Measurements from ENCODE around the gene RUNX1.

- TF ChIP-seq CTCF (IDR thresholded peaks at IDR 0.05 in 2 of 3, conservative IDR thresholded peaks at IDR 0.05 in 1 of 3; ENCODE audit: control insufficient read depth in 2 of 3, extremely low read depth in 1 of 3, insufficient read depth in 1 of 3, low read depth in 3 of 3, low read length in 3 of 3) = no peak
- no peak for TF ChIP-seq RFX5 (IDR thresholded peaks at IDR 0.05; ENCODE audit: low read depth, low read length)
- TF ChIP-seq CBX3 (IDR thresholded peaks at IDR 0.05; ENCODE audit: borderline replicate concordance, low read depth) = no peak
- TF ChIP-seq KAT2A (conservative IDR thresholded peaks at IDR 0.05; ENCODE audit: control insufficient read depth, low read depth, low read length) = no peak
- no peak for TF ChIP-seq SIX5 (IDR thresholded peaks at IDR 0.05; ENCODE audit: low read depth, low read length, severe bottlenecking)
- TF ChIP-seq, protein P1, sequence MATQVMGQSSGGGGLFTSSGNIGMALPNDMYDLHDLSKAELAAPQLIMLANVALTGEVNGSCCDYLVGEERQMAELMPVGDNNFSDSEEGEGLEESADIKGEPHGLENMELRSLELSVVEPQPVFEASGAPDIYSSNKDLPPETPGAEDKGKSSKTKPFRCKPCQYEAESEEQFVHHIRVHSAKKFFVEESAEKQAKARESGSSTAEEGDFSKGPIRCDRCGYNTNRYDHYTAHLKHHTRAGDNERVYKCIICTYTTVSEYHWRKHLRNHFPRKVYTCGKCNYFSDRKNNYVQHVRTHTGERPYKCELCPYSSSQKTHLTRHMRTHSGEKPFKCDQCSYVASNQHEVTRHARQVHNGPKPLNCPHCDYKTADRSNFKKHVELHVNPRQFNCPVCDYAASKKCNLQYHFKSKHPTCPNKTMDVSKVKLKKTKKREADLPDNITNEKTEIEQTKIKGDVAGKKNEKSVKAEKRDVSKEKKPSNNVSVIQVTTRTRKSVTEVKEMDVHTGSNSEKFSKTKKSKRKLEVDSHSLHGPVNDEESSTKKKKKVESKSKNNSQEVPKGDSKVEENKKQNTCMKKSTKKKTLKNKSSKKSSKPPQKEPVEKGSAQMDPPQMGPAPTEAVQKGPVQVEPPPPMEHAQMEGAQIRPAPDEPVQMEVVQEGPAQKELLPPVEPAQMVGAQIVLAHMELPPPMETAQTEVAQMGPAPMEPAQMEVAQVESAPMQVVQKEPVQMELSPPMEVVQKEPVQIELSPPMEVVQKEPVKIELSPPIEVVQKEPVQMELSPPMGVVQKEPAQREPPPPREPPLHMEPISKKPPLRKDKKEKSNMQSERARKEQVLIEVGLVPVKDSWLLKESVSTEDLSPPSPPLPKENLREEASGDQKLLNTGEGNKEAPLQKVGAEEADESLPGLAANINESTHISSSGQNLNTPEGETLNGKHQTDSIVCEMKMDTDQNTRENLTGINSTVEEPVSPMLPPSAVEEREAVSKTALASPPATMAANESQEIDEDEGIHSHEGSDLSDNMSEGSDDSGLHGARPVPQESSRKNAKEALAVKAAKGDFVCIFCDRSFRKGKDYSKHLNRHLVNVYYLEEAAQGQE (IDR thresholded peaks at IDR 0.05; ENCODE audit: low read depth, low read length) = no peak
- TF ChIP-seq RAD21 (IDR thresholded peaks at IDR 0.05; ENCODE audit: insufficient read depth, low read depth, low read length) = no peak
- TF ChIP-seq POLR2A (IDR thresholded peaks at IDR 0.05; ENCODE audit: low read depth, low read length) = no peak
- TF ChIP-seq RUNX3 (IDR thresholded peaks at IDR 0.05; ENCODE audit: low read length) = no peak
- no peak for TF ChIP-seq EZH2 (IDR thresholded peaks at IDR 0.05; ENCODE audit: borderline replicate concordance, control insufficient read depth, low read depth, low read length)
These were observed 13.5 kb downstream of the RUNX1 start for GRCh38 chr21:35035581-35035980.

All from GM12878 (cell line).